ENCODE measurements around the gene AMFR. TPM values are rescaled to one million over a fixed set of nuclear protein-coding genes. Genes with fewer than 3 reads are reported as not detected.

Gene AMFR
- total and polyA plus RNA-seq, 10 of the 15 experiments (the other 5 are each of a cell fraction or from before 2014, with no cell fraction given) = 8.2 to 67.6 (median 28.1) TPM

- peaks cover 9% of the 10 kb centered on the region for H3K9me3 ChIP-seq (replicated peaks; ENCODE audit: control insufficient read depth, insufficient read depth, low read length)
- DNase-seq (ENCODE audit: low read depth, low spot score) (no peak), FAIRE-seq (no peak), ATAC-seq (no peak)
- H3K4me2 ChIP-seq (ENCODE audit: control insufficient read depth, insufficient read depth) = no peak overlapping the region
- ChIA-PET SMC1A (ENCODE audit: uncharacterized antibody, unreplicated experiment) (no interaction called here), CTCF (interaction anchor here (1.6 kb wide), 1 partner anchor 28 kb away, joined by 3 read pairs; no protein-coding TSS in a partner anchor), POLR2A (no interaction called here), RAD21 (ENCODE audit: unreplicated experiment) (no interaction called here)
- H3K79me2 ChIP-seq (ENCODE audit: control insufficient read depth, insufficient read depth, low read length) = no peaks in the 10 kb centered on the region
- intact Hi-C loops (cut with micrococcal nuclease; ENCODE audit: unreplicated experiment) = no loop called here
- no peak overlapping the region for H3K4me3 ChIP-seq
- H3K27me3 ChIP-seq (replicated peaks in 1 of 2; ENCODE audit: control insufficient read depth in 2 of 2, insufficient read depth in 2 of 2, low read length in 1 of 2) = no peaks in the 10 kb centered on the region
- H2AFZ ChIP-seq (ENCODE audit: control insufficient read depth, low read depth, low read length) = no peak overlapping the region
- in situ Hi-C loops (cut with MboI) = no loop called here
- TF ChIP-seq, protein P1, sequence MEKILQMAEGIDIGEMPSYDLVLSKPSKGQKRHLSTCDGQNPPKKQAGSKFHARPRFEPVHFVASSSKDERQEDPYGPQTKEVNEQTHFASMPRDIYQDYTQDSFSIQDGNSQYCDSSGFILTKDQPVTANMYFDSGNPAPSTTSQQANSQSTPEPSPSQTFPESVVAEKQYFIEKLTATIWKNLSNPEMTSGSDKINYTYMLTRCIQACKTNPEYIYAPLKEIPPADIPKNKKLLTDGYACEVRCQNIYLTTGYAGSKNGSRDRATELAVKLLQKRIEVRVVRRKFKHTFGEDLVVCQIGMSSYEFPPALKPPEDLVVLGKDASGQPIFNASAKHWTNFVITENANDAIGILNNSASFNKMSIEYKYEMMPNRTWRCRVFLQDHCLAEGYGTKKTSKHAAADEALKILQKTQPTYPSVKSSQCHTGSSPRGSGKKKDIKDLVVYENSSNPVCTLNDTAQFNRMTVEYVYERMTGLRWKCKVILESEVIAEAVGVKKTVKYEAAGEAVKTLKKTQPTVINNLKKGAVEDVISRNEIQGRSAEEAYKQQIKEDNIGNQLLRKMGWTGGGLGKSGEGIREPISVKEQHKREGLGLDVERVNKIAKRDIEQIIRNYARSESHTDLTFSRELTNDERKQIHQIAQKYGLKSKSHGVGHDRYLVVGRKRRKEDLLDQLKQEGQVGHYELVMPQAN (conservative IDR thresholded peaks at IDR 0.05) = no peak
- TF ChIP-seq CHD1 (IDR thresholded peaks at IDR 0.05; ENCODE audit: low read depth, low read length) = no peak
- no peak for TF ChIP-seq HDGF (IDR thresholded peaks at IDR 0.05)
- no peak for TF ChIP-seq WRNIP1 (IDR thresholded peaks at IDR 0.05; ENCODE audit: borderline replicate concordance, low read depth, low read length)
- no peak for TF ChIP-seq BRCA1 (IDR thresholded peaks at IDR 0.05; ENCODE audit: low read depth, low read length)
- TF ChIP-seq BMI1 (IDR thresholded peaks at IDR 0.05; ENCODE audit: borderline replicate concordance) = no peak
- no peak for TF ChIP-seq ZSCAN29 (IDR thresholded peaks at IDR 0.05)
- no peak for TF ChIP-seq ZNF622 (IDR thresholded peaks at IDR 0.05)
- no peak for TF ChIP-seq CREM (IDR thresholded peaks at IDR 0.05; ENCODE audit: low read depth)
- no peak for TF ChIP-seq TAF1 (IDR thresholded peaks at IDR 0.05; ENCODE audit: borderline replicate concordance, low read depth, low read length)
- no peak for TF ChIP-seq HDAC6 (IDR thresholded peaks at IDR 0.05; ENCODE audit: unreplicated experiment)
- no peak for TF ChIP-seq EGR1 (IDR thresholded peaks at IDR 0.05; ENCODE audit: borderline replicate concordance in 1 of 2, low read depth in 2 of 2, low read length in 2 of 2)
- no peak for TF ChIP-seq E2F8 (IDR thresholded peaks at IDR 0.05; ENCODE audit: low read depth, partially characterized antibody)
- no peak overlapping the region for H3K9ac ChIP-seq (ENCODE audit: control insufficient read depth, insufficient read depth, low read length)
- no peaks in the 10 kb centered on the region for H4K20me1 ChIP-seq (ENCODE audit: control insufficient read depth, insufficient read depth)
- no TSS peak for BruUV-seq (replicated peaks)
- H3K4me1 ChIP-seq (ENCODE audit: control insufficient read depth, insufficient read depth, low read length) = no peaks in the 10 kb centered on the region
- 98% methylated on average over 4 of the region's 4 CpGs for WGBS (ENCODE audit: insufficient coverage, insufficient replicate concordance, low lambda C conversion rate, missing lambda C conversion rate)
- no peak overlapping the region for H3K27ac ChIP-seq (ENCODE audit: control insufficient read depth, insufficient read depth)
- H3K36me3 ChIP-seq (ENCODE audit: control insufficient read depth in 2 of 2, insufficient read depth in 2 of 2, low read length in 1 of 2) = peaks cover 8 to 41% of the 10 kb centered on the region in 2 experiments
These were observed 41.1 kb downstream of the AMFR start for GRCh38 chr16:56384074-56384721.

All from GM12878 (cell line).